IPS-NIHi11 (cell line): ENCODE data around the gene CATSPER1.

ENCODE experiments used
- DNase-seq: peaks from one replicate; pipeline ENCODE4 v3.0.0; 2012; ENCODE audit warnings: mixed read lengths, low spot score

CATSPER1 gene

GRCh38 chr11:66026017-66026529 is at the start of gene CATSPER1:
Gene CATSPER1, minus strand, starts transcription at chr11:66026479. Its CDS starts 100 bp downstream, at chr11:66026379.
- DNase-seq, result no peak

- no peak for DNase-seq
These were observed 49.0 kb upstream of the CATSPER1 start for GRCh38 chr11:66075273-66075672.

DNA sequence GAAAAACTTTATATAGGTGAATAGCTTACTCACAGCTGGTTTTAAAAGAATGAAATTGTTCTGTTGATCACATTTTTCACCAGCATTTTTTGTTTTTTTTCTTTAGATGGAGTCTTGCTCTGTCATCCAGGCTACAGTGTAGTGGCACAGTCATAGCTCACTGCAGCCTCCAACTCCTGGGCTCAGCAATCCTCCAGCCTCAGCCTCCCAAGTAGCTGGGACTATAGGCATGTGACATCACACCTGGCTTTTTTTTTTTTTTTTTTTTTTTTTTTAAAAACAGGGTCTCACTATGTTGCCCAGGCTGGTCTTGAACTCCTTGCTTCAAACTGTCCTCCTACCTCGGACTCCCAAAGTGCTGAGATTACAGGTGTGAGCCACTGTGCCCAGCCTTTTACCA is 47.4 kb upstream of the CATSPER1 start:
- no peak for DNase-seq

- DNase-seq, result no peak
These were observed 46.2 kb upstream of the CATSPER1 start for GRCh38 chr11:66072518-66072917.

DNA sequence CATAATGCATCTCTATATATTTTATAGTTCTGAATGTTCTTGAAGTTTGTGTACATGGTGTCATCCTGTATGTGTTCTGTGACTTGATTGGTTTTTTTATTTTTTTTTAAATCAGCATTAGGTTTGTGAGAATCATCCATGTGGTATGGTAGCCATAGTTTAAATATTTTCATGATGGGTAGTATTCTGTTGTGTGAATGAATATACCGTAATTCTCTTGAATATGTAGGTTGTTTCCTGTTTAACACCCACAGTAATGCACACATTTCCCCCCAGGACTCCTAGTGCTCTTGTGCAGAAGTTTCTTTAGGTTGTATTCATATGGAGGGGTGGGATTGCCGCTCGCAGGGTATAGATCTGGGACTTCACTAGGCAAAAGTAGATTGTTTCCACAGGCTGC is 45.8 kb upstream of the CATSPER1 start:
- DNase-seq, result no peak

DNA sequence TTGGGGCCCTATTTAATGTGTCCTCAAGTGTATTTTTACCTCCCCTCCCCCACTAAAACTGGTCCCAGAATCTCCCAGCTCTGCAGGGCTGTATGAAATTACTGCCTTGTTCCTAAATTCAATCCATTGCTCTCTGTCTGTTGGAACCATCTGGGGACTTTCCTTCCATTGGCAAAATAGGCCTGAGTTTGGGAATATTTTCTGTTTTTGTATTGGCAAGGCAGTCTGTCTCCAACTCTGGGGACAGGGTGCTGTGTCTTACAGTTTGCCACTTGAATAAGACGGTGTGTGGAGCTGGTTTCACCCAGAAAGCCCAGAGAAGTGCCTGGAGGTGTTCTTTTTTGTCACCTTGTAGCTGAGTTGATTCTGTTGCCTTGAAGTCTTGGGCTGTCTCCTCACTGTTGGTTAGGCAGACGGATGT is 45.1 kb upstream of the CATSPER1 start:
- no peak for DNase-seq

- DNase-seq, result peak; percentile 62
These were observed 44.5 kb upstream of the CATSPER1 start for GRCh38 chr11:66070604-66071380.

DNA sequence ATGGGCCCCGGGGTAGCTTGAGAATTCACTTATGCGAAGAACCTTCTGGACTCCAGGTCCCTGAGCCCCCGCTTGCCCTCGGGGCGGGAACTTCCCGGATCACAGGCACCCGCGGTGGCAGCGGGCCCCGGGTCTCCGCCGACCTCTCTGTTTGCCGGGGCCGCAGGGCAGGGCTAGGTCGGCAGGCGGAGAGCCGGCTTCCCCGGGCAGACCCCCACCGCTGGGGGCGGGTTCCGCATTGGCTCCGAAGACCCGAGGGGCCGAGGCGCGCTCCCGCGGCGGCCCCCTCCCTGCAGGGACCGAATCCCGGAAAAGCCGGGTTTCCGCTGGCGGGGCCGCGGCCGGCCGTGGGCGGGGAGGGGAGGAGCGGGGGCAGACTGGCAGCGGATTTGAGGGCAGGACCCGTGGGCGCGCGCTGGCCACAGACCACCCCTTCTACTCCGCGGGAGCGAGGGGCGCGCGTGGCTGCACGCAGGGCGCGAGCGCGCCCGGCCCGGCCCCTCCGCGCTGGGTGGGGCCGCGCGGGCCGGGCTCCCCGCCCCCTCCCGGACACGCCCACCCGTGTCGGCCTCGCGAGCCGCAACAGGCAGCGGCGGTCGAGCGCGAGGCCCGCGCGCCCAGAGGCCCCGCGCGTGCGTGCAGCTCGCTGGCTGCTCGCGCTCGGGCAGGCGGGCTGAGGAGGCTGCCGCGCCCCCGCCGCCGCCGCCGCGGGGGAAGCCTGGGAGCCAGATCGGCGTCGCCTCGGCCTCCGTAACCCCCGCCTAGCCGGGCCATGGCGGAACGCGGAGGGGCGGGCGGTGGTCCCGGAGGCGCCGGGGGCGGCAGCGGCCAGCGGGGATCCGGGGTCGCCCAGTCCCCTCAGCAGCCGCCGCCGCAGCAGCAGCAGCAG is 43.7 kb upstream of the CATSPER1 start, which contains the start of gene PACS1:
Gene PACS1 (plus strand): TSS at position 558 of the 889 bp plus-strand sequence. CDS start 215 bp downstream, at position 773.
- peak; percentile 90 for DNase-seq

DNA sequence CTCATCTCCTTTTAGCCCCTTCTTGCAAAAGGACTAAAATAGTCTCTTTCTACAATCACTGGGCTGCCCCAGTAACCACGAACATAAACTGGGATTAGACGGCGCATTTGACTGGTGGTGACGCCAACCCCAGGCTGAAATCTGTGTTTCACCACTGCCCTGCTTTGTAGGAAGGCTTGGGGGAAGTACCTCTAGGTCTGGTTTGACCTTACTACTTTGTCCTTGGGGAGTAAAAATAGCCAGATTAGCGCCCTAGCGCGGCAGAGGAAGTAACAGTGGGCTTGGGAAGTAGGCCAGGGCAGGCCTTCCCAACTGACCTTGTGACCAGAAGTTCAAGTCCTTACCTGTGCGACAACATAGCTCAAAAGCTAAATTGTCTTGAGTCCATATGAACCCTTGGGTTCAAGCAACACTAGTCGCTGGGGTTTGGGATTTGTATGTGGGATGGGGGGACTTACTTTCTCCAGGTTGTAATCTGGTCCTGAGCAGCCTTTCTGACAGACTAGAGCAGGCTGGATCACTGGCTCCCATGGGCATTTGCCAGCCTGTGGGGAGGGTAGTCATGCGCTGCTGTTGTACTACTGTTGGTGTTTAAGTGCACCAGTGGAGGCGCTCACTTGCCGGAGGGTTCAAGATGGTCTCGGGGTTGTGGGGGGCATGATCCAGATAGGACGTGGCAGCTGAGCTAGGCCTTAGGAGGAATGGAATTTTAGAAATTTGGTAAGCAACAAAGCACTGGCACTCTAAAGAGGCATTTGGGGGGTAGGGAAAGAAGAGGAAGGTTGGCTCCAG is 42.8 kb upstream of the CATSPER1 start:
- no peak for DNase-seq

- DNase-seq, result peak; percentile 87
These were observed 42.0 kb upstream of the CATSPER1 start for GRCh38 chr11:66068154-66068821.

GRCh38 chr11:66067640-66068039 is 41.4 kb upstream of the CATSPER1 start:
- no peak for DNase-seq

- DNase-seq, result no peak
These were observed 40.5 kb upstream of the CATSPER1 start for GRCh38 chr11:66066751-66067150.

- no peak for DNase-seq
These were observed 38.3 kb upstream of the CATSPER1 start for GRCh38 chr11:66064571-66064970.

DNA sequence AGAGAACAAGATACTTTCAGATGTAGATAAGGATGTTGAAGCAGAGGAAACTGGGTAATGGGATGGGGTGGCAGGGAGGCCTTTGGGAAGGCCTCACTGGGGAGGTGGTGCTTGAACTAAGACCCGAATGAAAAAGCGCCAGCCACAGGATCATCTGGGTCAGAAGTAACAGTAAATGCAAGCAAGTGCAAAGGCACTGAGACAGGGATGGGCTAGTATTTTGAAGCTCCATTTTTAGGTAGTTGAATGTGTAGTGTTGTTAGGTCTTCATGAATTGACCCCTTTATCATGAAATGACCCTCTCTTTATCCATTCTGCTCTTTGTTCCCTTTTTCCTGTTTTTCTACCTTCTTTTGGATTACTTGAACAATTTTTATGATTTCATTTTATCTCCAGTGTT is 37.6 kb upstream of the CATSPER1 start:
- no peak for DNase-seq

DNA sequence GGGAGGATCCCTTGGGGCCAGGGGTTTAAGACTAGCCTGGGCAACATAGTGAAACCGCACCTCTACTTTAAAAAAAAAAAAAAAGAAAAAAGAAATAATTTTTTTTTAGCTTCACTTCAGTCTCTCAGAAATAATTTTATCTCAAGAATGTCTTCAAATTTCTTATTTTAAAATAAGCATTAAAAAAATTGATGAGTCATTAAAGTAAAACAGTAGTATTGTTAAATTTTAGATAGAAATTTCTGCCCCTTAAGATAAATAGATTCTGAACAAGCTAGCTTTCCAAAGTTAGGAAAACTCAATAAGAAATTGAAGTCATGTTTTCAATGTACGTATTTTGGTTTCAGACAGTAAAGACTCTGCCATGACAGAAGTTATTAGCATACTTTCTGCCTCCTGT is 36.1 kb upstream of the CATSPER1 start:
- no peak for DNase-seq

DNA sequence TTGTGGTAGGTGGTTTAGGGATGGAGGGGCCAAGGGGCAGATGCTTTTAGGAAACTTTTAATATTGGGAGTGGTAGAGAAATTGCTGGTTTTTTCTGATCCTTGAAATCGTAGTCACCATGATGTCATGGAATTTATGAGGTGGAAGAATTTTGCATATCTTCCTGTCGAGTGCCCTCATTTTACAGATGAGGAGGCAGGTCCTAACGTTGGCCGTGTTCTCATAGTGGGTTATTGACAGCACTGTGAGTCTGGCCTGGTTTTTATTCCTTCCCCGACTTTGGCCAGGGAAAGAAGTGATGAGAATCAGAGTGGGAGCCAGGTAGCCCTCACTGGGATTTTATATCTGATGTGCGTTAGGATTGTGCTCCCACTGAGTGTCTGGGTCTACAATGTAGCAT is 35.0 kb upstream of the CATSPER1 start:
- DNase-seq, result no peak

- no peak for DNase-seq
These were observed 33.8 kb upstream of the CATSPER1 start for GRCh38 chr11:66059966-66060680.

- DNase-seq, result no peak
These were observed 30.2 kb upstream of the CATSPER1 start for GRCh38 chr11:66056501-66056900.

- no peak for DNase-seq
These were observed 28.7 kb upstream of the CATSPER1 start for GRCh38 chr11:66055021-66055420.

DNA sequence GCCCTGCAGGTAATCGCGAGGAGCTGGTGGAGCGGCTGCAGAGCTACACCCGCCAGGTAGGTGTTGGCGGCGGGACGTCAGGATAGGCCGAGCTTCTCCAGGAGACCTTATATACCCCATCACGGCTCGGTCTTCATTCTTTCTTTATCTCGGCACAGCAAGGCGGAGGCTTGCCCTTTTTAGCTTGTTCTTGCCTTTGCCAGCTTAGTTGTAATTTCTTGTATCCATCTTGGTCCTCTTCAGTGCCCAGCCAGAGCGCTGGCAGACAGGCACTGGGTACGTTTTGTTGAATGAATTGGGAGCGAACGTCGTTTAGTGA is 26.3 kb upstream of the CATSPER1 start:
- DNase-seq, result no peak
